Activated CD8-positive, alpha-beta T cell treated with anti-CD3 and anti-CD28 coated beads for 36 hours (primary cell): ENCODE results near the gene MTMR12. TPM values are rescaled to one million over a fixed set of nuclear protein-coding genes. Genes with fewer than 3 reads are reported as not detected.

Experiments used
- ATAC-seq: fragments of 200-7000 bp; cut with Tn5 transposase; one replicate; pipeline ENCODE4 v1.10.0; 2021; ENCODE audit warnings: mild to moderate bottlenecking, moderate library complexity
- CTCF ChIA-PET: fragments of 350-600 bp; sonication (Branson Sonifier 250); formaldehyde crosslinking; loops from one replicate; lab custom pipeline; 2021; ENCODE audit warnings: antibody characterized with exemption; lab: Charles Lee
- POLR2A ChIA-PET: fragments of 350-600 bp; sonication (Branson Sonifier 250); formaldehyde crosslinking; loops from one replicate; lab custom pipeline; 2021; ENCODE audit warnings: antibody characterized with exemption; lab: Charles Lee
- DNase-seq: peaks from one replicate; pipeline ENCODE4 v3.0.0-alpha.2; 2020
- H3K27ac Mint-ChIP-seq: one replicate; pipeline ENCODE4 v1.8.0; 2021; ENCODE audit warnings: mild to moderate bottlenecking, mixed read lengths
- H3K27me3 Mint-ChIP-seq: one replicate; pipeline ENCODE4 v1.8.0; 2021; ENCODE audit warnings: mixed read lengths
- H3K36me3 Mint-ChIP-seq: one replicate; pipeline ENCODE4 v1.8.0; 2021; ENCODE audit warnings: low read depth, mixed read lengths
- H3K4me1 Mint-ChIP-seq: one replicate; pipeline ENCODE4 v1.8.0; 2021; ENCODE audit warnings: low read depth, mixed read lengths
- H3K4me3 Mint-ChIP-seq: one replicate; pipeline ENCODE4 v1.8.0; 2021; ENCODE audit warnings: mild to moderate bottlenecking, moderate library complexity, mixed read lengths
- H3K9me3 Mint-ChIP-seq: one replicate; pipeline ENCODE4 v1.8.0; 2021; ENCODE audit warnings: mixed read lengths
- CTCF ChIP-seq: fragments of 200-600 bp; IDR thresholded peaks from one replicate; pipeline ENCODE4 v1.8.0; 2022; ENCODE audit warnings: antibody characterized with exemption, mild to moderate bottlenecking
- intact Hi-C: fragments of 100-400 bp; cut with micrococcal nuclease; formaldehyde crosslinking; loops from one replicate; pipeline ENCODE4 v1.10.0; 2022
- total RNA-seq, 2 experiments: library from RNA; stranded (reverse); gene quantifications; one replicate each; pipeline ENCODE4 v1.2.3, GENCODE V29; 2021

The MTMR12 gene
- total RNA-seq, 2 experiments from 2014 or later = 19.7 to 19.9 TPM

GRCh38 chr5:32202394-32202793, 110.3 kb downstream of the MTMR12 start:
- ChIA-PET POLR2A (interaction anchor here (0.7 kb wide), 1 partner anchor 11 kb away, joined by 3 read pairs; no protein-coding TSS in a partner anchor), CTCF (interaction anchor here (1.0 kb wide), 1 partner anchor 127 kb away, joined by 3 read pairs; no protein-coding TSS in a partner anchor)

GRCh38 chr5:32201122-32201753, 111.5 kb downstream of the MTMR12 start:
- ChIA-PET CTCF (interaction anchor here (1.0 kb wide), 1 partner anchor 10 kb away, joined by 3 read pairs; no protein-coding TSS in a partner anchor), POLR2A (interaction anchor here (1.0 kb wide), 1 partner anchor 29 kb away, joined by 3 read pairs; no protein-coding TSS in a partner anchor)
- Mint-ChIP-seq H3K4me3 (no peak overlapping the region), H3K9me3 (no peaks in the 10 kb centered on the region), H3K27me3 (peaks cover 7% of the 10 kb centered on the region), H3K36me3 (no peaks in the 10 kb centered on the region), H3K4me1 (peaks cover 2% of the 10 kb centered on the region), H3K27ac (no peak overlapping the region)
- TF ChIP-seq CTCF = no peak
- intact Hi-C loops = no loop called here
- no peak for ATAC-seq
- DNase-seq = no peak

More at GRCh38 chr5:32202394-32202793, 110.3 kb downstream of the MTMR12 start:
- H3K4me3 Mint-ChIP-seq = no peak overlapping the region
- H3K27ac Mint-ChIP-seq = no peak overlapping the region
- no peak for TF ChIP-seq CTCF
- peaks cover 7% of the 10 kb centered on the region for H3K27me3 Mint-ChIP-seq
- no peak for DNase-seq
- no peaks in the 10 kb centered on the region for H3K36me3 Mint-ChIP-seq
- intact Hi-C loops = no loop called here
- no peak for ATAC-seq
- no peaks in the 10 kb centered on the region for H3K9me3 Mint-ChIP-seq
- H3K4me1 Mint-ChIP-seq = peaks cover 8% of the 10 kb centered on the region

GRCh38 chr5:32197032-32197431, 115.7 kb downstream of the MTMR12 start:
- H3K27ac Mint-ChIP-seq = no peak overlapping the region
- H3K36me3 Mint-ChIP-seq = no peaks in the 10 kb centered on the region
- ChIA-PET POLR2A (no interaction called here), CTCF (no interaction called here)
- intact Hi-C loops = no loop called here
- no peaks in the 10 kb centered on the region for H3K9me3 Mint-ChIP-seq
- no peak for TF ChIP-seq CTCF
- H3K4me3 Mint-ChIP-seq = no peak overlapping the region
- no peak for DNase-seq
- no peaks in the 10 kb centered on the region for H3K4me1 Mint-ChIP-seq
- H3K27me3 Mint-ChIP-seq = peaks cover 15% of the 10 kb centered on the region
- no peak for ATAC-seq

GRCh38 chr5:32195265-32195664, 117.5 kb downstream of the MTMR12 start:
- H3K27me3 Mint-ChIP-seq = peaks cover 12% of the 10 kb centered on the region
- H3K4me3 Mint-ChIP-seq = no peak overlapping the region
- CTCF ChIA-PET = no interaction called here
- TF ChIP-seq CTCF = no peak
- POLR2A ChIA-PET = interaction anchor here (1.0 kb wide), 1 partner anchor 16 kb away, joined by 3 read pairs; no protein-coding TSS in a partner anchor
- H3K27ac Mint-ChIP-seq = no peak overlapping the region
- intact Hi-C loops = no loop called here
- H3K4me1 Mint-ChIP-seq = no peaks in the 10 kb centered on the region
- H3K36me3 Mint-ChIP-seq = no peaks in the 10 kb centered on the region
- no peak for ATAC-seq
- H3K9me3 Mint-ChIP-seq = no peaks in the 10 kb centered on the region
- no peak for DNase-seq

- intact Hi-C loops = no loop called here
- Mint-ChIP-seq H3K9me3 (no peaks in the 10 kb centered on the region), H3K4me3 (no peak overlapping the region), H3K36me3 (no peaks in the 10 kb centered on the region), H3K27me3 (peaks cover 11% of the 10 kb centered on the region), H3K27ac (no peak overlapping the region), H3K4me1 (no peaks in the 10 kb centered on the region)
- ATAC-seq = no peak
- TF ChIP-seq CTCF = no peak
- no peak for DNase-seq
- POLR2A ChIA-PET = no interaction called here
- CTCF ChIA-PET = interaction anchor here (0.6 to 1.2 kb wide), 2 partner anchors 18 to 38 kb away, joined by 3 to 4 read pairs; no protein-coding TSS in a partner anchor
Observed at GRCh38 chr5:32193591-32193990, 119.1 kb downstream of the MTMR12 start.
